IPS-18c (cell line): ENCODE results near the gene ZMIZ1.
"Not testable (repeated sequence)": the region's sequence is repeated elsewhere in the genome, so short reads cannot be mapped to it uniquely, and the experiment has no call there.

ENCODE experiments used
- H3K4me3 ChIP-seq: 2 replicates; pipeline ENCODE4 v1.7.0; 2013; ENCODE audit warnings: low read depth, mild to moderate bottlenecking, low read length, moderate library complexity; ENCODE audit not compliant: insufficient read depth
- H3K9me3 ChIP-seq: one replicate; pipeline ENCODE4 v1.6.1; 2013; ENCODE audit warnings: mild to moderate bottlenecking, low read length, moderate library complexity; ENCODE audit not compliant: control insufficient read depth, insufficient read depth

The ZMIZ1 gene

GRCh38 chr10:79328737-79329504 is 260.2 kb downstream of the ZMIZ1 start:
- Histone ChIP-seq H3K9me3 (peaks cover 2% of the 10 kb centered on the region), H3K4me3 (no peak overlapping the region)

- H3K9me3 ChIP-seq = peaks cover 2% of the 10 kb centered on the region
- H3K4me3 ChIP-seq = no peak overlapping the region
These were observed 260.8 kb downstream of the ZMIZ1 start for GRCh38 chr10:79329529-79329928.

- peaks cover 2% of the 10 kb centered on the region for H3K9me3 ChIP-seq
These were observed 262.5 kb downstream of the ZMIZ1 start for GRCh38 chr10:79331226-79331625.

GRCh38 chr10:79331709-79332108 is 262.9 kb downstream of the ZMIZ1 start:
- Histone ChIP-seq H3K4me3 (no peak overlapping the region), H3K9me3 (peaks cover 2% of the 10 kb centered on the region)

More at GRCh38 chr10:79331226-79331625, 262.5 kb downstream of the ZMIZ1 start:
- H3K4me3 ChIP-seq = no peak overlapping the region

GRCh38 chr10:79332610-79333315 is 264.0 kb downstream of the ZMIZ1 start:
- H3K4me3 ChIP-seq, H3K9me3 ChIP-seq: not testable (repeated sequence)

GRCh38 chr10:79333513-79333912 is 264.7 kb downstream of the ZMIZ1 start:
- H3K9me3 ChIP-seq = peaks cover 2% of the 10 kb centered on the region
- no peak overlapping the region for H3K4me3 ChIP-seq

GRCh38 chr10:79334573-79334972 is 265.8 kb downstream of the ZMIZ1 start:
- Histone ChIP-seq H3K9me3 (peaks cover 2% of the 10 kb centered on the region), H3K4me3 (no peak overlapping the region)

- peaks cover 2% of the 10 kb centered on the region for H3K9me3 ChIP-seq
- no peak overlapping the region for H3K4me3 ChIP-seq
These were observed 266.3 kb downstream of the ZMIZ1 start for GRCh38 chr10:79335094-79335469.

- Histone ChIP-seq H3K9me3 (peaks cover 2% of the 10 kb centered on the region), H3K4me3 (no peak overlapping the region; the same call in 1 of the 2 replicates)
These were observed 266.9 kb downstream of the ZMIZ1 start for GRCh38 chr10:79335470-79336235.

GRCh38 chr10:79336276-79336675 is 267.5 kb downstream of the ZMIZ1 start:
- no peak overlapping the region; the same call in 1 of the 2 replicates for H3K4me3 ChIP-seq
- H3K9me3 ChIP-seq = peaks cover 2% of the 10 kb centered on the region

GRCh38 chr10:79336739-79337138 is 268.0 kb downstream of the ZMIZ1 start:
- Histone ChIP-seq H3K9me3 (peaks cover 2% of the 10 kb centered on the region), H3K4me3 (no peak overlapping the region)

GRCh38 chr10:79337783-79338469 is 269.2 kb downstream of the ZMIZ1 start:
- not testable (repeated sequence) for H3K9me3 ChIP-seq, H3K4me3 ChIP-seq

GRCh38 chr10:79339266-79339665 is 270.5 kb downstream of the ZMIZ1 start:
- H3K9me3 ChIP-seq = no peaks in the 10 kb centered on the region
- H3K4me3 ChIP-seq = no peak overlapping the region

- Histone ChIP-seq H3K4me3 (no peak overlapping the region), H3K9me3 (no peaks in the 10 kb centered on the region)
These were observed 272.0 kb downstream of the ZMIZ1 start for GRCh38 chr10:79340646-79341244.

- Histone ChIP-seq H3K4me3 (no peak overlapping the region), H3K9me3 (no peaks in the 10 kb centered on the region)
These were observed 273.6 kb downstream of the ZMIZ1 start for GRCh38 chr10:79342295-79342761.

- H3K4me3 ChIP-seq = no peak overlapping the region
- H3K9me3 ChIP-seq = no peaks in the 10 kb centered on the region
These were observed 274.2 kb downstream of the ZMIZ1 start for GRCh38 chr10:79342811-79343561.
